Trophoblast cell (in vitro differentiated cells and primary cell): ENCODE results near the gene MMS19.

ENCODE experiments used
- DNase-seq, 2 donors: peaks; one replicate each; pipeline ENCODE4 v3.0.0-alpha.2; 2016
- H2AFZ ChIP-seq: 2 replicates; pipeline ENCODE4 v1.6.1; 2013; ENCODE audit warnings: low read length, moderate library complexity, mild to moderate bottlenecking; ENCODE audit not compliant: insufficient read depth, poor library complexity
- H2AK5ac ChIP-seq: 2 replicates; pipeline ENCODE4 v1.6.1; 2013; ENCODE audit warnings: mild to moderate bottlenecking, low read length
- H2BK120ac ChIP-seq: 2 replicates; pipeline ENCODE4 v1.6.1; 2013; ENCODE audit warnings: low read length, mild to moderate bottlenecking, moderate library complexity; ENCODE audit not compliant: insufficient read depth, poor library complexity
- H2BK12ac ChIP-seq: 2 replicates; pipeline ENCODE4 v1.6.1; 2013; ENCODE audit warnings: mild to moderate bottlenecking, low read length, moderate library complexity
- H2BK5ac ChIP-seq: 2 replicates; pipeline ENCODE4 v1.6.1; 2013; ENCODE audit warnings: low read length, low read depth, moderate library complexity, mild to moderate bottlenecking; ENCODE audit not compliant: poor library complexity
- H3K14ac ChIP-seq: 2 replicates; pipeline ENCODE4 v1.6.1; 2013; ENCODE audit warnings: mild to moderate bottlenecking, low read length
- H3K18ac ChIP-seq: 2 replicates; pipeline ENCODE4 v1.6.1; 2013; ENCODE audit warnings: mild to moderate bottlenecking, low read length
- H3K23ac ChIP-seq: 2 replicates; pipeline ENCODE4 v1.6.1; 2013; ENCODE audit warnings: low read length
- H3K27ac ChIP-seq: 2 replicates; pipeline ENCODE4 v1.5.1; 2013; ENCODE audit warnings: low read depth, mild to moderate bottlenecking, inconsistent platforms, low read length, moderate library complexity
- H3K27me3 ChIP-seq: 2 replicates; pipeline ENCODE4 v1.6.1; 2013; ENCODE audit warnings: inconsistent platforms, mild to moderate bottlenecking, low read length, moderate library complexity; ENCODE audit not compliant: insufficient read depth
- H3K36me3 ChIP-seq, 2 experiments: 1 replicate in 1 of 2; 2 replicates in 1 of 2; pipeline ENCODE4 v1.6.1; 2013; ENCODE audit warnings: low read length in 2 of 2, mild to moderate bottlenecking in 2 of 2, moderate library complexity in 1 of 2; ENCODE audit not compliant: insufficient read depth in 2 of 2, control insufficient read depth in 1 of 2
- H3K4ac ChIP-seq: 2 replicates; pipeline ENCODE4 v1.6.1; 2013; ENCODE audit warnings: low read depth, mild to moderate bottlenecking, low read length, moderate library complexity
- H3K4me1 ChIP-seq, 2 experiments: 1 replicate in 1 of 2; 2 replicates in 1 of 2; pipeline ENCODE4 v1.6.1; 2013; ENCODE audit warnings: low read length in 2 of 2, mild to moderate bottlenecking in 2 of 2, moderate library complexity in 1 of 2; ENCODE audit not compliant: insufficient read depth in 2 of 2, control insufficient read depth in 1 of 2
- H3K4me2 ChIP-seq: 2 replicates; pipeline ENCODE4 v1.6.1; 2013; ENCODE audit warnings: inconsistent platforms, mild to moderate bottlenecking, low read length, moderate library complexity
- H3K4me3 ChIP-seq: 2 replicates; pipeline ENCODE4 v1.5.1; 2013; ENCODE audit warnings: mild to moderate bottlenecking, low read depth, low read length, inconsistent platforms
- H3K79me1 ChIP-seq: one replicate; pipeline ENCODE4 v1.6.1; 2013; ENCODE audit warnings: low read length
- H3K79me2 ChIP-seq: 2 replicates; pipeline ENCODE4 v1.6.1; 2013; ENCODE audit warnings: low read length, mild to moderate bottlenecking; ENCODE audit not compliant: control insufficient read depth, insufficient read depth, poor library complexity
- H3K9ac ChIP-seq: 2 replicates; pipeline ENCODE4 v1.6.1; 2013; ENCODE audit warnings: mild to moderate bottlenecking, low read length
- H3K9me3 ChIP-seq: 2 replicates; pipeline ENCODE4 v1.6.1; 2013; ENCODE audit warnings: low read depth, mild to moderate bottlenecking, control low read depth, inconsistent platforms, low read length; ENCODE audit not compliant: insufficient read depth
- H4K12ac ChIP-seq: 2 replicates; pipeline ENCODE4 v1.6.1; 2013; ENCODE audit warnings: low read depth, mild to moderate bottlenecking, low read length, moderate library complexity
- H4K8ac ChIP-seq: 2 replicates; pipeline ENCODE4 v1.6.1; 2013; ENCODE audit warnings: low read depth, mild to moderate bottlenecking, low read length, moderate library complexity
- H4K91ac ChIP-seq: one replicate; pipeline ENCODE4 v1.6.1; 2013; ENCODE audit warnings: low read depth, mild to moderate bottlenecking, low read length, moderate library complexity
- WGBS: extraction: QIAGEN DNeasy Blood & Tissue Kit; methylation state at CpG from one replicate; pipeline ENCODE4 v1.1.7; 2013; ENCODE audit warnings: missing lambda C conversion rate; ENCODE audit not compliant: insufficient read length, insufficient coverage; ENCODE audit errors: extremely low coverage; 5-methylcytosine and 5-hydroxymethylcytosine counted together

The MMS19 gene

DNA sequence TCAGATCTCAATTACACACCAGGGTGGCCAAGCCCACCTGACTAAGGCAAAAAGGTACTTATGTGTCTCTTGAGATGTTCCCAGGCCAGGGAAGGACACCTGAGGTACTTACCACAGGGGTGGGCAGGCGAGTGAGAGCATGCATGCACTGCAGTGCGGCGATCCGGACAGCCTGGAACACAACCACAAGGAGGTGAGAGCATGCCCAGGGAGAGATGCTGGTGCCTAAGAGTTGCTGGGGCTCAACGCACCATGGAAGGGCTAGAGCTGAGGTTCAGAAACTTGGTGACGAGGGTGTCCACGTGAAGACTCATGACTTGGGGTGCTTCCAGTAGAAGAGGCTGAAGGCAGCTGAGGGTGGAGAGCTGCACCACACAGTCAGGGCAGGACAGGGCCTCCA, 39.1 kb downstream of the MMS19 start:
- Histone ChIP-seq H4K8ac (no peak overlapping the region), H3K27me3 (no peaks in the 10 kb centered on the region), H4K91ac (no peak overlapping the region), H2AFZ (no peak overlapping the region), H2BK120ac (no peak overlapping the region), H3K4me2 (no peak overlapping the region), H3K79me2 (no peaks in the 10 kb centered on the region), H3K79me1 (no peaks in the 10 kb centered on the region), H2BK5ac (no peak overlapping the region), H2AK5ac (no peak overlapping the region), H3K9me3 (no peaks in the 10 kb centered on the region), H3K4ac (no peak overlapping the region), H3K27ac (no peak overlapping the region), H3K36me3 (peaks cover 60 to 73% of the 10 kb centered on the region in 2 experiments), H3K18ac (no peak overlapping the region), H3K23ac (no peak overlapping the region), H3K14ac (no peak overlapping the region), H4K12ac (no peak overlapping the region), H3K4me3 (no peak overlapping the region), H3K9ac (no peak overlapping the region), H2BK12ac (no peak overlapping the region), H3K4me1 (peaks cover 2 to 3% of the 10 kb centered on the region in 2 experiments)
- no CpG with 5 or more reads among the region's 7 CpGs for WGBS
- DNase-seq, result no peak

DNA sequence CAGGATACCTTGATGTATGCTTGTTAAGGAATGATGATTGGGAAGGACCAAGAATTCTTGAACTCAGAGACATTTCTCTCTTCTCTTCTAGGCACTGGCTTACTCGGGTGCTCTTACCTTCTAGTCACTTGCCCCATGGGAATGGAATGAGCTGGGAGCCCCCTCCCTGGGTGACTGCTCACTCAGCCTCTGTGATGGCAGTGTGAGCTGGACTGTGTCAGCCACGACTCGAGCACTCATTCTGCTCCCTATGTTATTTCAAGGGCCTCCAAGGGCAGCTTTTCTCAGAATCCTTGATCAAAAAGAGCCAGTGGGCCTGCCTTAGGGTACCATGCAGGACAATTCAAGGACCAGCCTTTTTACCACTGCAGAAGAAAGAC, 41.5 kb downstream of the MMS19 start:
- no peak overlapping the region for H4K91ac ChIP-seq

DNA sequence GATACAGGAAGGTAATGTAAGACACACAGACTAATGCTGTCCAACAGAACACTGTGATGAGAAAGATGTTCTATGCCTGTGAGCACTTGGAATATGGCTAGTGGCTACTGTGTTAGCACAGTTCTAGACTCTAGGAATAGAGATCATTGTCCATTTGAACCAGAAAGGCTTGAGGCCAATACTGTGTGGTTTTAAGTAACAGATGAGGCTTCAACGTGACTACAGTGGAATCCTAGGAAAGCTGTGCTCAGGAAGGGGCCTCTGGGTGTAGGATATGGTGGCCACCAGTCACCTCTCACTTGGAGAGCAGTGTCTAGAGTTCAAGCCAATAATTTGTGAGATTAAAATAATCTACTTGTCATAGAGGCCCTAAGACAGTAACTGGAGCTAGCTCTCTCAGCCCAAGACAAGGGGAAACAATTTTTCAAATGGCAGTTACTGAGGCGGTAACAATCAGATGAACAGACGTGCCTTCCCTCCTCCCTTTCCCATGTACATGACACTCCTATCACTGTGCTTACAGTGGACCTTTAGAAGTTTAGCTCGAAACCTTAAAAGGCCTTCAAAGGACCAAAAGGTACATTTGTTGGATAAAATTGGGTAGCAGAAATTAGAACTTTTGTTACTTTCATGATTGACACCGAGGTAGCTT, 42.1 kb downstream of the MMS19 start:
- H2BK120ac ChIP-seq, result no peak overlapping the region
- no peaks in the 10 kb centered on the region for H3K9me3 ChIP-seq
- no peak overlapping the region for H3K27ac ChIP-seq
- H2AK5ac ChIP-seq, result no peak overlapping the region
- no peak overlapping the region for H3K4ac ChIP-seq
- H3K27me3 ChIP-seq, result no peaks in the 10 kb centered on the region
- no peak overlapping the region for H3K4me2 ChIP-seq
- H4K8ac ChIP-seq, result no peak overlapping the region
- H3K36me3 ChIP-seq, result peaks cover 60 to 74% of the 10 kb centered on the region in 2 experiments
- H3K23ac ChIP-seq, result no peak overlapping the region
- H3K18ac ChIP-seq, result no peak overlapping the region
- no CpG with 5 or more reads among the region's 5 CpGs for WGBS
- H2BK5ac ChIP-seq, result no peak overlapping the region
- H3K4me3 ChIP-seq, result no peak overlapping the region
- no peak overlapping the region for H3K14ac ChIP-seq
- no peak overlapping the region for H2AFZ ChIP-seq
- no peak overlapping the region for H3K9ac ChIP-seq
- H3K79me1 ChIP-seq, result no peaks in the 10 kb centered on the region
- peaks cover 9 to 10% of the 10 kb centered on the region in 2 experiments for H3K4me1 ChIP-seq
- H3K79me2 ChIP-seq, result no peaks in the 10 kb centered on the region
- no peak overlapping the region for H2BK12ac ChIP-seq
- no peak for DNase-seq
- H4K91ac ChIP-seq, result no peak overlapping the region
- no peak overlapping the region for H4K12ac ChIP-seq

More for the DNA sequence above, 41.5 kb downstream of the MMS19 start:
- H3K4me2 ChIP-seq, result no peak overlapping the region
- H3K27ac ChIP-seq, result no peak overlapping the region
- H3K9me3 ChIP-seq, result no peaks in the 10 kb centered on the region
- H3K23ac ChIP-seq, result no peak overlapping the region
- DNase-seq, result no peak
- no peak overlapping the region for H3K4me3 ChIP-seq
- no peak overlapping the region for H3K18ac ChIP-seq
- H3K79me2 ChIP-seq, result no peaks in the 10 kb centered on the region
- H2BK120ac ChIP-seq, result no peak overlapping the region
- no peak overlapping the region for H2BK12ac ChIP-seq
- H4K12ac ChIP-seq, result no peak overlapping the region
- no peak overlapping the region for H2AK5ac ChIP-seq
- H4K8ac ChIP-seq, result no peak overlapping the region
- WGBS, result no CpG with 5 or more reads among the region's 3 CpGs
- no peak overlapping the region for H2BK5ac ChIP-seq
- H3K4me1 ChIP-seq, result peaks cover 9% of the 10 kb centered on the region in 2 experiments
- no peaks in the 10 kb centered on the region for H3K27me3 ChIP-seq
- peaks cover 64 to 75% of the 10 kb centered on the region in 2 experiments for H3K36me3 ChIP-seq
- no peak overlapping the region for H3K14ac ChIP-seq
- H2AFZ ChIP-seq, result no peak overlapping the region
- no peaks in the 10 kb centered on the region for H3K79me1 ChIP-seq
- H3K9ac ChIP-seq, result no peak overlapping the region
- no peak overlapping the region for H3K4ac ChIP-seq

DNA sequence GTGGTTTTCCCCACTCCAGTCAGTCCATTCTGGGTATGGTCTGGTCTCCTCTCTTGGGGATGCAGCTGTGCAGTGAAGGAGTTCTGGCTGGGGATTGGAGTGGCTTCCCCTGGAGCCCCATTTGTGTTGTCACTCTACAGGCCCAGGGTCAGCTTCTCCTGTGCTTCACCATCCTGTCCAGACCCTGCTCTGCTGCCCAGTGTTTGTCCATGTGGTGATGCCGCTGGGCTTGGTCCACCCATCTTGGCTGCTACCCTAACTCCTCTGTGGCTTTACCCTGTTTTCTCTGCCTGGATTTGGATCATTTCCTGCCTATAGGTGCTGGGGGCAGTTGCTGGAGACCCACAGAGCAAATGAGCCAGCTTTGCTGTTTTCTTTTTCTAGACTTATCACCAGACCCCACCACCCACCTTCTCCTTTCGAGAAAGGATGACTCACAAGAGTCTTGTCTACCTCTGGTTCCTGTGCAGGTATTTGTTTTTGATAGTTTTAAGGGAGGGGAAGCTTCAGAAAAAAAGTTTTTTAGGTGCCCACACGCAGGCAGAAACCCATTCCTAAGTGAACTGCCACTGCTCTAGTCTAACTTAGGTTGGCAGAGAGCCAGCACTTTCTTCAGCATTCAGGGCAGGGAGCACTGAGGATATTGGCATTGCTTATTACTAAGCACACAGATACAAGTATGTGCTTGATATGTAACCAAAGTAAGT, 43.7 kb downstream of the MMS19 start:
- Histone ChIP-seq H3K4me1 (peaks cover 12 to 21% of the 10 kb centered on the region in 2 experiments), H3K18ac (no peak overlapping the region), H3K9me3 (no peaks in the 10 kb centered on the region), H3K27ac (no peak overlapping the region), H2BK5ac (no peak overlapping the region), H2AFZ (no peak overlapping the region), H4K8ac (no peak overlapping the region), H2BK120ac (no peak overlapping the region), H3K79me2 (no peaks in the 10 kb centered on the region), H3K4ac (no peak overlapping the region), H3K4me3 (no peak overlapping the region), H2AK5ac (no peak overlapping the region), H3K79me1 (no peaks in the 10 kb centered on the region), H4K12ac (no peak overlapping the region), H3K23ac (no peak overlapping the region), H3K9ac (no peak overlapping the region), H3K4me2 (no peak overlapping the region), H3K14ac (no peak overlapping the region), H3K27me3 (no peaks in the 10 kb centered on the region), H2BK12ac (no peak overlapping the region), H4K91ac (no peak overlapping the region), H3K36me3 (peaks cover 47 to 61% of the 10 kb centered on the region in 2 experiments)
- no CpG with 5 or more reads among the region's 3 CpGs for WGBS
- no peak for DNase-seq
